Stimulated activated CD4-positive, alpha-beta T cell treated with anti-CD3 and anti-CD28 coated beads, TNF-alpha, amount 100 ng/mL, for 24 hours (primary cell): ENCODE data around the gene ZBTB24.

ENCODE experiments used
- DNase-seq, 3 experiments: peaks; one replicate each; pipeline ENCODE4 v3.0.0-alpha.2; 2020; ENCODE audit warnings: low read depth in 3 of 3

Gene ZBTB24

DNA sequence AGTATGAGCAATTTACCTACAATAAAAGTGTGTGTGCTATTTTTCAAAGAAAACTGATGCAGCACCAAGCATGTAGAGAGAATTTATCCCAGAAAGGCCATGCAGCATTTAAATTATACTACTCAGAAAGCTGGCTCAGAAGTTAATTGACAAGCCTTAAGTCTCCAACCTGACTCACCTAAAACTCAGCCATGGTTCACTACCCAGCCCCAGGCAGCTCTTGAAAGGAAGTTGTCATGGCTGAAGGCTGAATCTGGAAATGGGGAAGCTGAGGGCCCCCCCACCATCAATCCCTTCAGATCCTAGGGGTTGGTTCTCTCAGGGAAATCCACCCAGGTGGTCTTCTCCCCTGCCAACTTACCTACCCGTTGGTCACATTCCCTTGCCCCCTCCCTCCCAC, 62.3 kb downstream of the ZBTB24 start:
- DNase-seq: no peak

DNA sequence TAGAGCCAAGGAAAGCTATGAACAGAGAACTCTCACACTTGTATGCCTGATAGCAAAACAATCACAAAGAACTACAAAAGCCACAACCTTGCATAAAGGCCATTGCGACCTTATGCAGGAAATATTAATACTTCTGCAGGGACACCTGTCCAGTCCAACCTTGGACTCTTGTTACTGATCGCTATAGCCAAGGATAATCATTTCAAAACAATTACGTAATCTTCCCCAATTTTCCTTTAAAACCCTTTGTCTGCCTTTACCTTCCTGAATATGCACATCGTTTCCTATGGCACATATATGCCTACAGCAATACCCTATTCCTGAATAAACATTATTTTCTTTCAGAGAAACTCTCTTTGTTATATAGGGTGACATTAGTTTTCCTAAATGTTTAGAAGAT, 65.4 kb downstream of the ZBTB24 start:
- no peak for DNase-seq
